Loucy (cell line): ENCODE measurements around the gene UVRAG.

Source experiments
- H2AFZ ChIP-seq: fragments of 200-600 bp; sonication (generic); 2 replicates; pipeline ENCODE4 v1.6.0; 2016; ENCODE audit warnings: antibody characterized with exemption, mild to moderate bottlenecking, low read length, moderate library complexity
- H3F3A ChIP-seq: fragments of 200-600 bp; 2 replicates; pipeline ENCODE4 v1.6.0; 2016; ENCODE audit warnings: antibody characterized with exemption, low read depth, mild to moderate bottlenecking
- H3K27me3 ChIP-seq: fragments of 200-600 bp; sonication (generic); 2 replicates; pipeline ENCODE4 v1.6.1; 2014; ENCODE audit warnings: low read length, mild to moderate bottlenecking; ENCODE audit not compliant: insufficient read depth, poor library complexity, severe bottlenecking
- H3K36me3 ChIP-seq: fragments of 200-600 bp; sonication (generic); 2 replicates; pipeline ENCODE4 v1.6.1; 2016; ENCODE audit warnings: low read length; ENCODE audit not compliant: insufficient read depth
- H3K4me1 ChIP-seq: fragments of 200-600 bp; sonication (generic); 2 replicates; pipeline ENCODE4 v1.5.1; 2014; ENCODE audit warnings: low read length, mild to moderate bottlenecking; ENCODE audit not compliant: insufficient read depth, poor library complexity, severe bottlenecking
- H3K4me2 ChIP-seq: fragments of 200-600 bp; sonication (generic); 2 replicates; pipeline ENCODE4 v1.6.0; 2014; ENCODE audit warnings: antibody characterized with exemption, low read length, low read depth, mild to moderate bottlenecking; ENCODE audit not compliant: poor library complexity, severe bottlenecking
- H3K4me3 ChIP-seq: fragments of 200-600 bp; sonication (generic); 2 replicates; pipeline ENCODE4 v1.5.1; 2014; ENCODE audit warnings: low read length, mild to moderate bottlenecking, mixed read lengths; ENCODE audit not compliant: poor library complexity, severe bottlenecking
- H3K79me2 ChIP-seq: fragments of 200-600 bp; sonication (generic); 2 replicates; pipeline ENCODE4 v1.6.1; 2014; ENCODE audit warnings: low read length; ENCODE audit not compliant: insufficient read depth
- H3K9ac ChIP-seq: fragments of 200-600 bp; sonication (generic); 2 replicates; pipeline ENCODE4 v1.6.0; 2014; ENCODE audit warnings: mild to moderate bottlenecking, low read depth, low read length, moderate library complexity; ENCODE audit not compliant: poor library complexity, severe bottlenecking
- H3K9me2 ChIP-seq: fragments of 200-600 bp; sonication (generic); replicated peaks from 2 replicates; pipeline ENCODE4 v1.6.1; 2016; ENCODE audit warnings: low read depth, low read length, mixed read lengths
- H3K9me3 ChIP-seq: fragments of 200-600 bp; sonication (generic); 2 replicates; pipeline ENCODE4 v1.6.1; 2014; ENCODE audit warnings: mild to moderate bottlenecking, antibody characterized with exemption, low read length, low read depth; ENCODE audit not compliant: insufficient read depth
- H4K20me1 ChIP-seq: fragments of 200-600 bp; sonication (generic); 2 replicates; pipeline ENCODE4 v1.6.0; 2014; ENCODE audit warnings: antibody characterized with exemption, low read length, mild to moderate bottlenecking; ENCODE audit not compliant: insufficient read depth, poor library complexity, severe bottlenecking
- EZH2phosphoT487 ChIP-seq: fragments of 200-600 bp; IDR thresholded peaks from 2 replicates; pipeline ENCODE4 v1.6.1; 2018; ENCODE audit warnings: antibody characterized with exemption, mild to moderate bottlenecking, moderate library complexity, borderline replicate concordance
- TF ChIP-seq, protein P1 (sequence below): fragments of 200-600 bp; sonication (generic); conservative IDR thresholded peaks from 2 replicates; pipeline ENCODE4 v1.5.1; 2014; ENCODE audit warnings: mild to moderate bottlenecking, antibody characterized with exemption, low read length

Gene UVRAG

DNA sequence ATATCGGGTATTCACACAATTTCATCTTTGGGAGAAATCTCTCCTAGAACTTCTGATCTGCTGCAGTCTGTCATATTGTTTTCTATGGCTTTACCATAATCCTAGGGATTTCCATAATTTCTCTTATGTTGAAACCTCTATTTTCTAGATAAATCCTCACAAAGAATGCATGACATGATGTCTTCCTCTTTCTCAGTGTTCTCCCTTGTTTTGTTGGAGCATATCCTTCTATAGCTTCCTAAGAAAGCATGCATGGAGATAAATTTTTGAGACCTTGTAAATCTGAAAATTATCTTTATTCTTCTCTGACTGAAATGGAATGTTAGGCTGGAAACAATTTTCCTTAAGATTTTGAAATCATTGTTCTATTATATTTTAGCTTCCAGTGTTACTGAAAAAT, 275.8 kb downstream of the UVRAG start:
- Histone ChIP-seq H3K27me3 (no peaks in the 10 kb centered on the region), H2AFZ (no peak overlapping the region), H3K79me2 (no peaks in the 10 kb centered on the region), H3K9ac (no peak overlapping the region), H3F3A (no peaks in the 10 kb centered on the region), H3K4me1 (no peaks in the 10 kb centered on the region), H3K9me3 (no peaks in the 10 kb centered on the region), H3K4me3 (no peak overlapping the region), H3K36me3 (no peaks in the 10 kb centered on the region), H4K20me1 (no peaks in the 10 kb centered on the region), H3K9me2 (no peaks in the 10 kb centered on the region), H3K4me2 (no peak overlapping the region)
- TF ChIP-seq EZH2phosphoT487: no peak
- TF ChIP-seq, protein P1, sequence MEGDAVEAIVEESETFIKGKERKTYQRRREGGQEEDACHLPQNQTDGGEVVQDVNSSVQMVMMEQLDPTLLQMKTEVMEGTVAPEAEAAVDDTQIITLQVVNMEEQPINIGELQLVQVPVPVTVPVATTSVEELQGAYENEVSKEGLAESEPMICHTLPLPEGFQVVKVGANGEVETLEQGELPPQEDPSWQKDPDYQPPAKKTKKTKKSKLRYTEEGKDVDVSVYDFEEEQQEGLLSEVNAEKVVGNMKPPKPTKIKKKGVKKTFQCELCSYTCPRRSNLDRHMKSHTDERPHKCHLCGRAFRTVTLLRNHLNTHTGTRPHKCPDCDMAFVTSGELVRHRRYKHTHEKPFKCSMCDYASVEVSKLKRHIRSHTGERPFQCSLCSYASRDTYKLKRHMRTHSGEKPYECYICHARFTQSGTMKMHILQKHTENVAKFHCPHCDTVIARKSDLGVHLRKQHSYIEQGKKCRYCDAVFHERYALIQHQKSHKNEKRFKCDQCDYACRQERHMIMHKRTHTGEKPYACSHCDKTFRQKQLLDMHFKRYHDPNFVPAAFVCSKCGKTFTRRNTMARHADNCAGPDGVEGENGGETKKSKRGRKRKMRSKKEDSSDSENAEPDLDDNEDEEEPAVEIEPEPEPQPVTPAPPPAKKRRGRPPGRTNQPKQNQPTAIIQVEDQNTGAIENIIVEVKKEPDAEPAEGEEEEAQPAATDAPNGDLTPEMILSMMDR: no peak

DNA sequence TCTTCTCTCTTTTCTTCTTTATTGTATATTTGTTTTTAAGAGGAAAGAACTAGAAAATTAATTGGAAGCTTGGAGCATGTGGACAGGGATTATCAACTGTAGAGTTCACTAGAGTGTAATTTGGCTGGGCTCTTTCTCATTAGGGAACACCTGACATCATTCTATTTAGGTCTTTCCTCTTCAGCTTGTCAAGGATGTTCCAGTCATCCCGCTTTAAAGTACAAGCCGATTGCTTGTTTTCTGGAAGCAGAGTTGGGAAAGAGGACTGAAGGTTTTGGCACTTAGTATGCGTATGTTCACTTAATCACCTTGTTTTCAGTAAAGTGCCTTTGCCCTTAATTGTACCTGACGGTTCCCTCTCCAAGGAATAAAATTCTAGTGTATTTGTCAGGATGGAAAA, 279.7 kb downstream of the UVRAG start:
- Histone ChIP-seq H3K4me3 (no peak overlapping the region), H4K20me1 (no peaks in the 10 kb centered on the region), H3K9me2 (no peaks in the 10 kb centered on the region), H3K4me2 (no peak overlapping the region), H3K36me3 (no peaks in the 10 kb centered on the region), H3K4me1 (no peaks in the 10 kb centered on the region), H3K79me2 (no peaks in the 10 kb centered on the region), H3K9ac (no peak overlapping the region), H3K9me3 (no peaks in the 10 kb centered on the region), H2AFZ (no peak overlapping the region), H3K27me3 (no peaks in the 10 kb centered on the region), H3F3A (no peaks in the 10 kb centered on the region)
- no peak for TF ChIP-seq EZH2phosphoT487
- TF ChIP-seq, protein P1: no peak

DNA sequence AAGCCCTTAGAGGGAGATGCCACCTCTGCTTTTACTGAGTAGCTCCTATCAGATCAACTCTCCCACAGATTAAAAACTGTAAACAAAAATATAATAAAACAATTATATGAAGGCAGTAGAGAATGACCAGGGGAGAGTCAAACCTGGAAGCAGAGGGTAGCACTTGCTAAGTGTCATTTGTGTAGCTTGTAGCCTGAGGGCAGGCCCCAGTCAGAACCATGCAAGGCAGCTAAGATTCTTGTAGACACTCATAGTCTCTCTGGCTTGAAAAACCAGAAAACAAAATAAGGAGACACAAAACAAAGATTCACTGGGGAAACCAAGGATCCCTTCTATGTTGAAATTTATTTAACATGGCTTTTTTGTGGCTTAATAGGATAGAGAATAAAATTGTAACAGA, 280.9 kb downstream of the UVRAG start:
- no peaks in the 10 kb centered on the region for H3K36me3 ChIP-seq
- no peak overlapping the region for H3K4me3 ChIP-seq
- H4K20me1 ChIP-seq: no peaks in the 10 kb centered on the region
- H3K4me2 ChIP-seq: no peak overlapping the region
- H3K9ac ChIP-seq: no peak overlapping the region
- H3K4me1 ChIP-seq: no peaks in the 10 kb centered on the region
- no peaks in the 10 kb centered on the region for H3K27me3 ChIP-seq
- no peaks in the 10 kb centered on the region for H3F3A ChIP-seq
- TF ChIP-seq, protein P1: no peak
- no peak for TF ChIP-seq EZH2phosphoT487
- no peaks in the 10 kb centered on the region for H3K9me3 ChIP-seq
- no peaks in the 10 kb centered on the region for H3K79me2 ChIP-seq
- H2AFZ ChIP-seq: no peak overlapping the region
- H3K9me2 ChIP-seq: no peaks in the 10 kb centered on the region
